Stimulated activated CD4-positive, alpha-beta T cell treated with anti-CD3 and anti-CD28 coated beads, Interleukin-15, amount 100 ng/mL, for 48 hours (primary cell): Measurements from ENCODE around the gene REV3L.
"Not testable (repeated sequence)": the region's sequence is repeated elsewhere in the genome, so short reads cannot be mapped to it uniquely, and the experiment has no call there.

Experiments used
- DNase-seq, 2 donors: peaks; one replicate each; pipeline ENCODE4 v3.0.0-alpha.2; 2020; ENCODE audit warnings: low read depth in 2 of 2

REV3L gene

GRCh38 chr6:111492499-111492898 is 9.5 kb upstream of the REV3L start:
- DNase-seq: no peak

GRCh38 chr6:111490067-111490466 is 7.0 kb upstream of the REV3L start:
- no peak for DNase-seq

- no peak for DNase-seq
These were observed 4.6 kb upstream of the REV3L start for GRCh38 chr6:111487661-111488060.

GRCh38 chr6:111486921-111487320 is 3.9 kb upstream of the REV3L start:
- peak; percentile 2 to 11 for DNase-seq

GRCh38 chr6:111486475-111486874 is 3.5 kb upstream of the REV3L start:
- no peak for DNase-seq

GRCh38 chr6:111485342-111485741 is 2.3 kb upstream of the REV3L start:
- DNase-seq: no peak

GRCh38 chr6:111484633-111484930 is 1.6 kb upstream of the REV3L start:
- DNase-seq: no peak

- DNase-seq: peak; percentile 81 to 82
These were observed 966 bp upstream of the REV3L start for GRCh38 chr6:111483736-111484632.

- DNase-seq: peak in 1 of 2 donors; percentile 22
These were observed 645 bp downstream of the REV3L start for GRCh38 chr6:111482188-111482958.

GRCh38 chr6:111481836-111482187 is 1.2 kb downstream of the REV3L start:
- no peak for DNase-seq

- no peak for DNase-seq
These were observed 1.8 kb downstream of the REV3L start for GRCh38 chr6:111480988-111481822.

GRCh38 chr6:111478749-111479148 is 4.3 kb downstream of the REV3L start:
- DNase-seq: no peak

- DNase-seq: no peak
These were observed 4.9 kb downstream of the REV3L start for GRCh38 chr6:111478064-111478476.

- no peak for DNase-seq
These were observed 5.5 kb downstream of the REV3L start for GRCh38 chr6:111477481-111477938.

GRCh38 chr6:111476061-111476460 is 7.0 kb downstream of the REV3L start:
- DNase-seq: not testable (repeated sequence)

GRCh38 chr6:111474771-111475170 is 8.2 kb downstream of the REV3L start:
- DNase-seq: no peak

- DNase-seq: no peak
These were observed 8.9 kb downstream of the REV3L start for GRCh38 chr6:111474106-111474505.

- no peak for DNase-seq
These were observed 10.0 kb downstream of the REV3L start for GRCh38 chr6:111472933-111473435.

GRCh38 chr6:111471958-111472357 is 11.1 kb downstream of the REV3L start:
- no peak for DNase-seq

GRCh38 chr6:111471533-111471932 is 11.5 kb downstream of the REV3L start:
- DNase-seq: no peak

GRCh38 chr6:111470991-111471390 is 12.0 kb downstream of the REV3L start:
- DNase-seq: no peak

GRCh38 chr6:111469543-111469942 is 13.5 kb downstream of the REV3L start:
- no peak for DNase-seq
